ENCODE data around the gene CRACR2B. TPM values are rescaled to one million over a fixed set of nuclear protein-coding genes. Genes with fewer than 3 reads are reported as not detected.
A peak's percentile ranks its signal among the peaks of the same experiment; 100 is the strongest.

CRACR2B gene
- total and polyA plus RNA-seq, 2 of the 13 experiments (the other 11 are each of a cell fraction or from before 2014, with no cell fraction given) = 14.9 to 21.0 TPM

GRCh38 chr11:841981-842369 is 14.3 kb downstream of the CRACR2B start (continued):
- no peak for TF ChIP-seq GPBP1L1 (CRISPR knock-in tag; IDR thresholded peaks at IDR 0.05)
- no peak for TF ChIP-seq ATF7 (IDR thresholded peaks at IDR 0.05)
- no peak for TF ChIP-seq ATF7 (CRISPR knock-in tag; IDR thresholded peaks at IDR 0.05)
- TF ChIP-seq ZNF639 (CRISPR knock-in tag; conservative IDR thresholded peaks at IDR 0.05) = no peak
- TF ChIP-seq CENPX (CRISPR knock-in tag; IDR thresholded peaks at IDR 0.05) = no peak
- no peak for TF ChIP-seq NPAS2 (CRISPR knock-in tag; IDR thresholded peaks at IDR 0.05; ENCODE audit: borderline replicate concordance)
- TF ChIP-seq ZBTB43 (CRISPR knock-in tag; conservative IDR thresholded peaks at IDR 0.05) = no peak
- TF ChIP-seq ZZZ3 (CRISPR knock-in tag; IDR thresholded peaks at IDR 0.05; ENCODE audit: borderline replicate concordance) = no peak
- TF ChIP-seq NR2F6 (IDR thresholded peaks at IDR 0.05) = no peak
- TF ChIP-seq NR2F6 (CRISPR knock-in tag; IDR thresholded peaks at IDR 0.05) = no peak
- no peak for TF ChIP-seq MNT (IDR thresholded peaks at IDR 0.05)
- 0 out of 2 replicates have a peak, but pooled peaks have one; percentile 11 for TF ChIP-seq PITX1 (CRISPR knock-in tag; IDR thresholded peaks at IDR 0.05)
- TF ChIP-seq ERF (CRISPR knock-in tag; IDR thresholded peaks at IDR 0.05) = no peak
- TF ChIP-seq ZNF607 (CRISPR knock-in tag; IDR thresholded peaks at IDR 0.05; ENCODE audit: borderline replicate concordance) = no peak
- TF ChIP-seq NR0B2 (CRISPR knock-in tag; IDR thresholded peaks at IDR 0.05) = no peak
- TF ChIP-seq ZNF674 (CRISPR knock-in tag; IDR thresholded peaks at IDR 0.05; ENCODE audit: low read depth) = no peak
- no peak for TF ChIP-seq IKZF4 (CRISPR knock-in tag; IDR thresholded peaks at IDR 0.05; ENCODE audit: borderline replicate concordance, low read depth, not compliant biosample characterization)
- no peak for TF ChIP-seq DRAP1 (CRISPR knock-in tag; IDR thresholded peaks at IDR 0.05)
- no peak for TF ChIP-seq SMAD1 (CRISPR knock-in tag; IDR thresholded peaks at IDR 0.05; ENCODE audit: borderline replicate concordance, low read depth)
- TF ChIP-seq ZSCAN31 (CRISPR knock-in tag; IDR thresholded peaks at IDR 0.05; ENCODE audit: low read depth) = no peak
- TF ChIP-seq GLMP (CRISPR knock-in tag; IDR thresholded peaks at IDR 0.05; ENCODE audit: borderline replicate concordance) = no peak
- TF ChIP-seq DNMT1 (CRISPR knock-in tag; IDR thresholded peaks at IDR 0.05) = no peak
- no peak; the same call in 1 of the 2 replicates for TF ChIP-seq ZNF782 (CRISPR knock-in tag; IDR thresholded peaks at IDR 0.05; ENCODE audit: borderline replicate concordance)
- TF ChIP-seq MIER3 (CRISPR knock-in tag; IDR thresholded peaks at IDR 0.05; ENCODE audit: borderline replicate concordance) = no peak

Data from HepG2 (cell line).